Measurements from ENCODE around the gene RTN4RL1. TPM values are rescaled to one million over a fixed set of nuclear protein-coding genes. Genes with fewer than 3 reads are reported as not detected.

RTN4RL1 gene
- total and polyA plus RNA-seq, 9 donors, result 0.30 to 4.1 (median 1.6) TPM; not detected in 1

DNA sequence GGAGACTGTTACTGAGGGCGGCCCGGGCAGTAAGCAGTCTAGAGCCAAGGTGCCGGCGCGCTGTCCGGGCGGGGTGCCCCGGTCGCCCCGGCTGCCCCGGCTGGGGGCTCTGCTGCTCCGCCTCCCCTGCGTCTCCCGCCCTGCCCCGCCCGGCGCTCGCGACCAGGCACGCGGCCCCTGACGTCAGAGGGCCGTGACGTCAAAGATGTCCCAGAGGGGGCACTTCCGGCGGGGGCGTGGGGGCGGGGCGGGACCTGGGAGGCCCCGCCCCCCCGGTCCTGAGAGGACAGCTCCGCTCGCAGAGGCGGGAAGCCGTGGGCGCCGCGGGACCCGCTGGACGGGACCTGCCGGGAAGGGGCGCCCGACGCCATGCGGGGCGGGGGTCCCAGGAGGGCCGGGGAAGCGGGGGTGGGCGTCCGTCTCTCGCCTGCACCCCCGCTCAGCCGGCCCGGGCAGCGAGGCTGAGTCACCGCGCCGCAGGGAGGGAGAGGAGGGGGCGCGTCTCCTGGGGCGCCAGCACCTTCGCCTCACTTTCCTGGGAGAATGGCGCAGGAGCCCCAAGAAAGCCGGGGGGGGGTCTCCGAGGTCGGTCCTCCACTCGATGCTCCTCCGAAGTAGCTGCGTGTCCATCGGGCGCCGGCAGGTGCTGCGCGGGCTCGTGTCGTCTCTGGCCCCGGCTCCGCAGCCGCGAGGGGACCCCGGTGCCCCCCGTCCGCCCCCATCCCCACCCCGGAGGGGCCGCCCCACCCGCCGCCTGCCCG lies 25.3 kb upstream of the RTN4RL1 start:
- Histone ChIP-seq H3K4me3 (peak overlapping the region; percentile 53), H3K27ac (peak overlapping the region; percentile 46 to 68), H3K27me3 (no peaks in the 10 kb centered on the region), H3K36me3 (no peaks in the 10 kb centered on the region), H3K9me3 (no peaks in the 10 kb centered on the region), H3K4me1 (ENCODE audit: insufficient read depth) (peaks cover 10% of the 10 kb centered on the region)
- DNase-seq, result peak; percentile 84 to 93 (median 93)
- intact Hi-C loops (cut with DNase I), result no loop called here
- WGBS, 3 donors, result 1% methylated on average over 27 to 88 of the region's 88 CpGs
- TF ChIP-seq, protein P1, sequence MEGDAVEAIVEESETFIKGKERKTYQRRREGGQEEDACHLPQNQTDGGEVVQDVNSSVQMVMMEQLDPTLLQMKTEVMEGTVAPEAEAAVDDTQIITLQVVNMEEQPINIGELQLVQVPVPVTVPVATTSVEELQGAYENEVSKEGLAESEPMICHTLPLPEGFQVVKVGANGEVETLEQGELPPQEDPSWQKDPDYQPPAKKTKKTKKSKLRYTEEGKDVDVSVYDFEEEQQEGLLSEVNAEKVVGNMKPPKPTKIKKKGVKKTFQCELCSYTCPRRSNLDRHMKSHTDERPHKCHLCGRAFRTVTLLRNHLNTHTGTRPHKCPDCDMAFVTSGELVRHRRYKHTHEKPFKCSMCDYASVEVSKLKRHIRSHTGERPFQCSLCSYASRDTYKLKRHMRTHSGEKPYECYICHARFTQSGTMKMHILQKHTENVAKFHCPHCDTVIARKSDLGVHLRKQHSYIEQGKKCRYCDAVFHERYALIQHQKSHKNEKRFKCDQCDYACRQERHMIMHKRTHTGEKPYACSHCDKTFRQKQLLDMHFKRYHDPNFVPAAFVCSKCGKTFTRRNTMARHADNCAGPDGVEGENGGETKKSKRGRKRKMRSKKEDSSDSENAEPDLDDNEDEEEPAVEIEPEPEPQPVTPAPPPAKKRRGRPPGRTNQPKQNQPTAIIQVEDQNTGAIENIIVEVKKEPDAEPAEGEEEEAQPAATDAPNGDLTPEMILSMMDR (IDR thresholded peaks at IDR 0.05), result no peak
- TF ChIP-seq POLR2A (IDR thresholded peaks at IDR 0.05), result peak; percentile 14
- no peak for TF ChIP-seq EP300 (IDR thresholded peaks at IDR 0.05)

DNA sequence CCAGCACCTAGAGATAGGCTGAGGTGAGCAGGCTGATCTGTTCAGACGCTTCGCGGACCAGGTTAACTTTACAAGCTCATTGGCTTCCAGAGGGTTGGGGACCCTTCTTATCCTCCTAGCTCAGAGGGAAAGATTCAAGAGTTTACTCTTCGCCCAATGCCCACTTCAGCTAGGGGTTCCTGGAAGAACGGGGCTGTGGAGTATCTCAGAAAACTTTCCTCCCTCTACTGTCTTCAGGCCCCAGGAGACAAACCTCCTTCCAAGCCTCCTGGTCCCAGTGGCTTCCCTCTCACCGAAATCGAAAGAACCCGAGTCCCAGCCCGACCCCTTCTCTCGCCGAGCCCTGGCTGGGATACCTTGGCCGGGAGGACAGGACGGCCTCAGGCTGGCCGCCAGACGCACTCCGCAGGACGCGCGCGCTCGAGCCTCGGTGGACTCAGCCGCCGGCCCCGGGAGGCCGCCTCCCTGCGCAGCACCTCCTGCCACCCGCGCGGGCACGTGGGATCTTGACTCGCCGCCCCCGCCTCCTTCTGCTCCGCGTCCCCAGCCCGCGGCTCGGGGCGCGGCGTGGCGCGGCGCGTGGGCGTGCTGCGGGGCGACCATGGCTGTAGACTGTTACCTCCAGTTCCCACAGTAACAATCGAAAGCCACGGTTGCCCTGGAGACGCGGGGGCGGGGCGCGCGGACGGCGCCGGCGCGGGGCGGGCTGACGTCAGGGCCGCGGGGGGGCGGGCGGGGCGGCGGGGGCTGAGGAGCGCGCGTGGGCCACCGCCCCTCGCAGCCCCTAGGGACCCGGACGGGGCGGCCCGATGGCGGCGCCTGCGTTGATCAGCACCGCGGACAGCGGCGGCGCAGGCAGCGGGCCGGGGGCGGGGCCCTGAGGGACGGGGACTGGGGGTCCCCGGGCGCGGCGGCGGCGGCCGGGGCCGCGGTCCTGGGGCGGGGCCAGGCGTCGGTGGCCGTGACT lies 24.5 kb upstream of the RTN4RL1 start:
- TF ChIP-seq EP300 (IDR thresholded peaks at IDR 0.05), result no peak
- TF ChIP-seq, protein P1 (IDR thresholded peaks at IDR 0.05), result no peak
- TF ChIP-seq POLR2A (IDR thresholded peaks at IDR 0.05), result peak; percentile 64
- intact Hi-C loops (cut with DNase I), result no loop called here
- peak overlapping the region; percentile 48 to 68 for H3K27ac ChIP-seq
- DNase-seq, result peak; percentile 89 to 95 (median 94)
- H3K4me1 ChIP-seq (ENCODE audit: insufficient read depth), result peaks cover 10% of the 10 kb centered on the region
- no peaks in the 10 kb centered on the region for H3K36me3 ChIP-seq
- H3K4me3 ChIP-seq, result peak overlapping the region; percentile 53
- WGBS, 3 donors, result 1 to 5% (median 2%) methylated on average over 31 to 104 of the region's 104 CpGs
- H3K27me3 ChIP-seq, result no peaks in the 10 kb centered on the region
- no peaks in the 10 kb centered on the region for H3K9me3 ChIP-seq

GRCh38 chr17:2048805-2049204 lies 23.7 kb upstream of the RTN4RL1 start:
- Histone ChIP-seq H3K27ac (no peak overlapping the region), H3K4me3 (no peak overlapping the region), H3K4me1 (ENCODE audit: insufficient read depth) (peaks cover 10% of the 10 kb centered on the region), H3K9me3 (no peaks in the 10 kb centered on the region), H3K36me3 (no peaks in the 10 kb centered on the region), H3K27me3 (no peaks in the 10 kb centered on the region)
- intact Hi-C loops (cut with DNase I), result no loop called here
- 5 to 6% (median 6%) methylated on average over 9 of the region's 9 CpGs for WGBS, 3 donors
- TF ChIP-seq EP300 (IDR thresholded peaks at IDR 0.05) (no peak), POLR2A (IDR thresholded peaks at IDR 0.05) (no peak)
- TF ChIP-seq, protein P1 (IDR thresholded peaks at IDR 0.05), result no peak
- DNase-seq, result peak in 1 of 5 donors; percentile 35

- WGBS, 3 donors, result 91 to 94% (median 92%) methylated on average over 6 of the region's 6 CpGs
- H3K9me3 ChIP-seq, result no peaks in the 10 kb centered on the region
- H3K27me3 ChIP-seq, result no peaks in the 10 kb centered on the region
- TF ChIP-seq POLR2A (IDR thresholded peaks at IDR 0.05) (no peak), EP300 (IDR thresholded peaks at IDR 0.05) (no peak)
- TF ChIP-seq, protein P1 (IDR thresholded peaks at IDR 0.05), result no peak
- peak in 1 of 5 donors; percentile 24 for DNase-seq
- peaks cover 7% of the 10 kb centered on the region for H3K4me1 ChIP-seq (ENCODE audit: insufficient read depth)
- H3K36me3 ChIP-seq, result no peaks in the 10 kb centered on the region
- H3K4me3 ChIP-seq, result no peak overlapping the region
- intact Hi-C loops (cut with DNase I), result no loop called here
- no peak overlapping the region for H3K27ac ChIP-seq
These were observed 22.5 kb upstream of the RTN4RL1 start for GRCh38 chr17:2047590-2047989.
